ENCODE measurements around the gene LOXHD1.

Gene LOXHD1

GRCh38 chr18:46445522-46446313 lies 211.3 kb downstream of the LOXHD1 start:
- ChIA-PET POLR2A (no interaction called here), CTCF (interaction anchor here (0.6 kb wide), 1 partner anchor 1303 kb away, joined by 3 read pairs; no protein-coding TSS in a partner anchor)
- no peak for DNase-seq (ENCODE audit: extremely low spot score)
- TF ChIP-seq PKNOX1 (IDR thresholded peaks at IDR 0.05) (no peak), ZNF384 (IDR thresholded peaks at IDR 0.05) (no peak), SP1 (IDR thresholded peaks at IDR 0.05) (no peak), FOXM1 (IDR thresholded peaks at IDR 0.05; ENCODE audit: borderline replicate concordance) (no peak), CTBP1 (IDR thresholded peaks at IDR 0.05; ENCODE audit: borderline replicate concordance) (no peak), BHLHE40 (IDR thresholded peaks at IDR 0.05; ENCODE audit: borderline replicate concordance) (no peak), L3MBTL2 (conservative IDR thresholded peaks at IDR 0.05) (no peak), ELF4 (IDR thresholded peaks at IDR 0.05) (no peak), LEF1 (IDR thresholded peaks at IDR 0.05; ENCODE audit: borderline replicate concordance) (no peak), ARNT (IDR thresholded peaks at IDR 0.05) (no peak)

- ChIA-PET CTCF (no interaction called here), POLR2A (no interaction called here)
- no peak for DNase-seq (ENCODE audit: extremely low spot score)
- no peak for TF ChIP-seq HDGF (IDR thresholded peaks at IDR 0.05; ENCODE audit: borderline replicate concordance)
- no peak for TF ChIP-seq SUZ12 (IDR thresholded peaks at IDR 0.05)
- TF ChIP-seq SP1 (IDR thresholded peaks at IDR 0.05): no peak
- TF ChIP-seq ZNF384 (IDR thresholded peaks at IDR 0.05): no peak
- TF ChIP-seq CTBP1 (IDR thresholded peaks at IDR 0.05; ENCODE audit: borderline replicate concordance): no peak
- no peak for TF ChIP-seq BHLHE40 (IDR thresholded peaks at IDR 0.05; ENCODE audit: borderline replicate concordance)
Observed at GRCh38 chr18:46439037-46439436, 218.0 kb downstream of the LOXHD1 start.

GRCh38 chr18:46437061-46437460 lies 220.0 kb downstream of the LOXHD1 start:
- DNase-seq (ENCODE audit: extremely low spot score): no peak
- ChIA-PET POLR2A (no interaction called here), CTCF (no interaction called here)
- TF ChIP-seq ELF4 (IDR thresholded peaks at IDR 0.05): no peak

GRCh38 chr18:46436621-46437020 lies 220.4 kb downstream of the LOXHD1 start:
- ChIA-PET CTCF (no interaction called here), POLR2A (no interaction called here)
- no peak for DNase-seq (ENCODE audit: extremely low spot score)

GRCh38 chr18:46435031-46435430 lies 222.0 kb downstream of the LOXHD1 start:
- no peak for TF ChIP-seq SP1 (IDR thresholded peaks at IDR 0.05)
- no peak for TF ChIP-seq SUZ12 (IDR thresholded peaks at IDR 0.05)
- TF ChIP-seq L3MBTL2 (conservative IDR thresholded peaks at IDR 0.05): no peak
- TF ChIP-seq FOXK2 (IDR thresholded peaks at IDR 0.05): no peak
- TF ChIP-seq FOXA1 (IDR thresholded peaks at IDR 0.05): no peak
- TF ChIP-seq HDGF (IDR thresholded peaks at IDR 0.05; ENCODE audit: borderline replicate concordance): no peak
- no peak for TF ChIP-seq BHLHE40 (IDR thresholded peaks at IDR 0.05; ENCODE audit: borderline replicate concordance)
- no peak for TF ChIP-seq TARDBP (IDR thresholded peaks at IDR 0.05)
- TF ChIP-seq LEF1 (IDR thresholded peaks at IDR 0.05; ENCODE audit: borderline replicate concordance): no peak
- TF ChIP-seq FOXM1 (IDR thresholded peaks at IDR 0.05; ENCODE audit: borderline replicate concordance): no peak
- TF ChIP-seq CTBP1 (IDR thresholded peaks at IDR 0.05; ENCODE audit: borderline replicate concordance): no peak
- no peak for TF ChIP-seq ZNF384 (IDR thresholded peaks at IDR 0.05)
- POLR2A ChIA-PET: no interaction called here
- CTCF ChIA-PET: no interaction called here
- no peak for DNase-seq (ENCODE audit: extremely low spot score)

More at GRCh38 chr18:46436621-46437020, 220.4 kb downstream of the LOXHD1 start:
- TF ChIP-seq LEF1 (IDR thresholded peaks at IDR 0.05; ENCODE audit: borderline replicate concordance) (no peak), NFRKB (IDR thresholded peaks at IDR 0.05) (no peak), FOXM1 (IDR thresholded peaks at IDR 0.05; ENCODE audit: borderline replicate concordance) (no peak), TARDBP (IDR thresholded peaks at IDR 0.05) (no peak), SUZ12 (IDR thresholded peaks at IDR 0.05) (no peak), ARNT (IDR thresholded peaks at IDR 0.05) (no peak), PKNOX1 (IDR thresholded peaks at IDR 0.05) (no peak), L3MBTL2 (conservative IDR thresholded peaks at IDR 0.05) (no peak)

GRCh38 chr18:46434629-46435028 lies 222.4 kb downstream of the LOXHD1 start:
- no peak for DNase-seq (ENCODE audit: extremely low spot score)
- TF ChIP-seq ZNF384 (IDR thresholded peaks at IDR 0.05) (no peak), ELF4 (IDR thresholded peaks at IDR 0.05) (no peak), L3MBTL2 (conservative IDR thresholded peaks at IDR 0.05) (no peak), SUZ12 (IDR thresholded peaks at IDR 0.05) (no peak), TARDBP (IDR thresholded peaks at IDR 0.05) (no peak), PKNOX1 (IDR thresholded peaks at IDR 0.05) (no peak), BHLHE40 (IDR thresholded peaks at IDR 0.05; ENCODE audit: borderline replicate concordance) (no peak), FOXK2 (IDR thresholded peaks at IDR 0.05) (no peak), CTBP1 (IDR thresholded peaks at IDR 0.05; ENCODE audit: borderline replicate concordance) (no peak), ARNT (IDR thresholded peaks at IDR 0.05) (no peak), NFRKB (IDR thresholded peaks at IDR 0.05) (no peak), SP1 (IDR thresholded peaks at IDR 0.05) (no peak), HDGF (IDR thresholded peaks at IDR 0.05; ENCODE audit: borderline replicate concordance) (no peak)
- ChIA-PET POLR2A (no interaction called here), CTCF (no interaction called here)

Data from HEK293T (cell line).